ENCODE results near the gene ST3GAL6. TPM values are rescaled to one million over a fixed set of nuclear protein-coding genes. Genes with fewer than 3 reads are reported as not detected.

ST3GAL6 gene, protein sequence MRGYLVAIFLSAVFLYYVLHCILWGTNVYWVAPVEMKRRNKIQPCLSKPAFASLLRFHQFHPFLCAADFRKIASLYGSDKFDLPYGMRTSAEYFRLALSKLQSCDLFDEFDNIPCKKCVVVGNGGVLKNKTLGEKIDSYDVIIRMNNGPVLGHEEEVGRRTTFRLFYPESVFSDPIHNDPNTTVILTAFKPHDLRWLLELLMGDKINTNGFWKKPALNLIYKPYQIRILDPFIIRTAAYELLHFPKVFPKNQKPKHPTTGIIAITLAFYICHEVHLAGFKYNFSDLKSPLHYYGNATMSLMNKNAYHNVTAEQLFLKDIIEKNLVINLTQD
- 100 TPM for polyA plus RNA-seq (ENCODE audit: insufficient read length)
- long read RNA-seq, donor 1, transcript ST3GAL6-214 (10 exons, 1,886 nt): major isoform, 8 of 58 reads
- long read RNA-seq, donor 1, transcript ST3GAL6-228 (10 exons, 3,399 nt): minor isoform, 7 of 58 reads
- long read RNA-seq, donor 1, partial matches to known transcripts: 43 of 58 reads
- long read RNA-seq, donor 1, other reads (novel, unspliced or antisense): 0 of 58 reads
- long read RNA-seq, donor 2, partial matches to known transcripts: 19 of 30 reads
- long read RNA-seq, donor 2, other reads (novel, unspliced or antisense): 5 of 30 reads
- long read RNA-seq, donor 3, partial matches to known transcripts: 0 of 4 reads
- long read RNA-seq, donor 3, other reads (novel, unspliced or antisense): 0 of 4 reads
- long read RNA-seq, donor 4, partial matches to known transcripts: 15 of 15 reads
- long read RNA-seq, donor 4, other reads (novel, unspliced or antisense): 0 of 15 reads
- long read RNA-seq, donor 5, transcript ST3GAL6-214 (10 exons, 1,886 nt): major isoform, 15 of 48 reads
- long read RNA-seq, donor 5, partial matches to known transcripts: 28 of 48 reads
- long read RNA-seq, donor 5, other reads (novel, unspliced or antisense): 0 of 48 reads
- long read RNA-seq, donor 6, transcript ST3GAL6-214 (10 exons, 1,886 nt): major isoform, 8 of 10 reads
- long read RNA-seq, donor 6, partial matches to known transcripts: 0 of 10 reads
- long read RNA-seq, donor 6, other reads (novel, unspliced or antisense): 0 of 10 reads
- long read RNA-seq, donor 7, transcript ST3GAL6-214 (10 exons, 1,886 nt): major isoform, 17 of 70 reads
- long read RNA-seq, donor 7, transcript ST3GAL6-228 (10 exons, 3,399 nt): minor isoform, 5 of 70 reads
- long read RNA-seq, donor 7, partial matches to known transcripts: 46 of 70 reads
- long read RNA-seq, donor 7, other reads (novel, unspliced or antisense): 0 of 70 reads
- long read RNA-seq, donor 8, partial matches to known transcripts: 0 of 3 reads
- long read RNA-seq, donor 8, other reads (novel, unspliced or antisense): 0 of 3 reads

GRCh38 chr3:98763076-98763475 is at the start of gene ST3GAL6:
Gene ST3GAL6 (plus strand): TSS chr3:98763340. CDS start chr3:98768441, 5,101 bp downstream.
- DNase-seq: no peak

DNA sequence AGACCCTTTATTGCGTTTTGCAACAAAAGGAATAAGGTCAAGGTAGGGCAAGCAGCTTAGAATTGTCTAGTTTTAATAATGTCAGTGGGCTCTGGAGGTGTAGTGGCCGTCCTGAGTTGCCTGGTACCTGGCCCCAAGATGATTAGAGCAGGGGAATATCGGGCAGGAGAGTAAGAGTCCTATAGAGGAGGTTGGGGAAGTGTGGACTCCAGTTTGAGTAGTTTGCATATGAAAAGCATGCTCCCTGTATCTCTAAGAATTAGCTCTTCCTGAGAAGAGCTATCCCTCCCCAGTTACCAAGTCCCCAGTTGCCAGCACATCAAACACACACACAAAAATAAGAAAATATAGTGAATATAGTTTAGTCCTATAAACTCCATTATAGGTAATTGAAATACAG is 49.2 kb upstream of the ST3GAL6 start:
- no peak for DNase-seq

- DNase-seq: no peak
Observed at GRCh38 chr3:98717584-98717983, 45.6 kb upstream of the ST3GAL6 start.

DNA sequence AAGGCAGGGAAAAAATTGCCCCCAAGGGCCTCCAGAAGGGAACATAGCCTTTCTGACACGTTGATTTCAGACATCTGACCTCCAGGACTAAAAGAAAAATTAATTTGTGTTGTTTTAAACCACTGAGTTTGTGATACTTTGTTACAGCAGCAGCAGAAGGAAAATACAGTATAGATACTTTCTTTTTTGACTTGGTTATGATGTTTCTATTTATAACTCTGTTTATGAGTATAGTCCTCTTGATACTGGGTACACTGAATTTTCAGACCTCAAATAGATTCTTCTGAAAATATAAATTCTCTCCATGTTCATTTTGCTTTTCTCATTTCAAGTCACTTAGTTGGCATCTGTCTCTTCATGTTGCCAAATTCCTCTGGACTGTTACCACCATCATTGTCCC is 44.4 kb upstream of the ST3GAL6 start:
- no peak for DNase-seq

GRCh38 chr3:98721776-98722175 is 41.4 kb upstream of the ST3GAL6 start:
- no peak for DNase-seq

DNA sequence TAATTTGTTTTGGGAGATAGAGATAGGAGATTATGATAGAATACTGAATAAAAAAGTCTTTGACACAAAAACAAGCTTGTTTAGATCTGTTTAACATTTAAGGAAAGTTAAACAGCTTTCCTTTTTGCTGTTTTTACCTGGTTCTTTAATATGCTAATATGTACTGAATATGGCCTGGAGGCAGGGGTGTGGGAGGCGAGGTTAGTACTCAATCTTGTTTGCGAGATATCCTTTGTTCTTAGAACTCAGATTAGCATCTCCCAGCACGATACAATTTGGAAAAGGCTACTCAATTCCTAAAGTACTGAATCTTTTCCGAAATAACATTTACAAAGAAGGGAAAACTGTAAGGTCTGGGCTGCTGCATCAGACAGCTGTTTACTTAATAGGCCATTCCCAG is 40.8 kb upstream of the ST3GAL6 start:
- no peak for DNase-seq

DNA sequence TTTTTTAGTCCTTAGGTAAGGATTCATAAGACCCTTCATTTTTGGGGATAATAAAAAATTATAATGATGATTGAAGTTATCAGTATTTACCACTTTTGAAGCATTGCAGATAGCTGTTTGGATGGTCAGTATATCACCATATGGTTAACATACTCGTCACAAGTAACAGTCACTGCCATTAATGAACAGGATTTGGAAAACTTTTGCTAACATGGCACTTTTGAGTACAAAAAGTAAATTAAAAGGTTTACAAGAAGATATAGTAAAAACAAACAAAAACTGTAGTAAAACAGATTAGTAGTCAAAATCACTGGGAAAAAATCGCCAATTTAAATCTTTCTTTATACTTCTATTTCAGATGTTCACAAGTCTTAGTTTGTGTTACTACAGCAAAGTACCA is 37.8 kb upstream of the ST3GAL6 start:
- DNase-seq: no peak

- no peak for DNase-seq
Observed at GRCh38 chr3:98726084-98726483, 37.1 kb upstream of the ST3GAL6 start.

DNA sequence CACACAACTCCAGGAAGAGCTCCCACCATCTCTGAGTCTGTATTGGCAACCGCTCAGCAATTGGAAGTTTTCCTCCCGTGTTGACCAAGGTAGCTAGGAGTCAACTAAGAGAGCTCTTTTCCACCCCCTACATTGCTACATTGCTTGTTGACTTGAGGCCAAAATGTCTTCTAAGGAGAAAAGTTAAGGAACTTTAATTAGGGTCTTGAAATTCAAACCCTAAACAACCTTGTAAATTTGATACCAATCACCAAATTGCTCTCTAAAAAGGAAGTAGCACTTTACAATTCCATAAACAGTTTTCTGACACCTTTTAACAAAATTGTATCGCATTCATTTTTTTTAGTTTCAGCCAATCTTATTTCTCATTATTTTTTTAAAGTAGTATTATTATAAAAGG is 35.5 kb upstream of the ST3GAL6 start:
- no peak for DNase-seq

- DNase-seq: no peak
Observed at GRCh38 chr3:98728672-98729071, 34.5 kb upstream of the ST3GAL6 start.

DNA sequence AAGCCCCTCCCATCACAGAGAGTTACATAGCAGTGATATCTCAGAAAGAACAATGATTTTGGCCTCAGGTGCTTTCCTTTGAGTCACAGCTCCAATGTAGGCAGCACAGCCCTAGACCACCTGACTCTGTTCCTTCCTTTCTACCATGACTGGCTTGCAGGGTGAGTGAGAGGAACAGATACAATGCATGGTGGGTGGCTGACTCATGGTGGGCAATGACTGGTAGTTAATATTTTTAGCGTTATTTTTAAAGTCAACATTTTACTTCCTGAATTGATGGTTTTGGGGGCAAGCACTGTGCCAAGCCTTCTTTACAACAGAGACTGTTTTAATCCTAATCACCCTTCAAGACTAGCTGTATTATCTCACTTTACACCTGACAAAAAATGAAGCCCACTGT is 32.8 kb upstream of the ST3GAL6 start:
- no peak for DNase-seq

- no peak for DNase-seq
Observed at GRCh38 chr3:98730886-98731537, 32.1 kb upstream of the ST3GAL6 start.

DNA sequence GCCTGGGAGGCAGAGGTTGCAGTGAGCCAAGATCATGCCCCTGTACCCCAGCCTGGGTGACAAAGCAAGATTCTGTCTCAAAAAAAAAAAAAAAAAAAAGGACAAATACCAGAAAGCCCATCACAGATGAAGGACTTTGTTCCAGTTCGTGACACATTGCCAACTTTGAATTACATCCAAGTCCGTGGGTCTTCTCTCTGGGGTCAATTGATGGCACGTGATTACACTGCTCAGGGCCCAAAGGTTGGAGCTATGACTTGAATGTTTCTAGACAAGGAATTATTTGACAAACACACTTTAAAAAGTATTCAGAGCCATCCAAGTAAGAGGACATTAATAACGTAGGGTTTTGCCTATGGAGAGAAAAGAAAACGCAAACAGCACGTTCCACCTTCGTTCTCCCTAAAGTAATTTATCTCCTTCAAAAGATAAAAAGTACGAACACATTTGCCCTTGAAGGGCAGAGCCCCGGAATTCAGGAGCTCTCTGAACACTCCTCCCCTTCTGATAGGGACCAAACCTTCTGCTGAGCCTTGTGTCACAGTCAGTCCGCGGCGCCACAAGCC is 31.3 kb upstream of the ST3GAL6 start:
- DNase-seq: no peak

GRCh38 chr3:98732286-98733052 is 30.7 kb upstream of the ST3GAL6 start:
- peak; percentile 47 for DNase-seq

DNA sequence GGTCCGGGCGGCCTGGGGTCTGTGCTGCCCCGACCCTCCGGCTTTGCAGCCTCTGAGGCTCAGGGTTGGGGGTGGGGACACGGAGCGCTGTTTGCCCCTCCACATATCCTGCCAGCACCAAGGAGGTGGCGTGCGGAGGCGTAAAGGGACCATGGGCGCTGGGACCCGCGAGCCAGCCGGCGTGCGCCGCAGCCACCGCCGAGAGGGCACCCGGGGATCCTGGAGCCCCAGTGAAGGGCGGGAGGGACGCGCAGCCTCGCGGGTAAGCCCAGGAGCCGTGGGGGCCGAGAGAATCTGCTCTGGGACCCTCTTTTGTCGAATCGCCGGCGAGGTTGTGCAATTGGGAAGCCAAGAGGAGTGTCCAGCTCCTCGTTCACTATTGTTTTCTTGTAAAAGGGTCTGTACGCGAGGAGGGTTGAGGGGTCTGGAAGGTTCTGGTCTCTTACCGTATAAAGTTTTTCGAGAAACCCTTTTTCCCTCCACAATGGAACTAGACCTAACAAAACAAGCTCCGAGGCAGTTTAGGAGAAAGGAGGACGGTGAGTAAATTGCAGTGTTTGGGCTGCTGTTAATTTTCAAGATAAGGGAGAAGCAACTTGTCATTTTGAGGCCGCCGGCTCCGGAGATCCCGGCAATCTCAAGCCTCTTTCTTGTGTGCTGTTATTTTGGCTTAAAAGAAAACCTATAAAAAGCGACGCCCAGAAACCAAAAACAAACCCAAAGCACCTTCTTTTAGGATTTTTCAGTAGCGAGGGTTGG is 29.9 kb upstream of the ST3GAL6 start:
- peak; percentile 38 for DNase-seq

DNA sequence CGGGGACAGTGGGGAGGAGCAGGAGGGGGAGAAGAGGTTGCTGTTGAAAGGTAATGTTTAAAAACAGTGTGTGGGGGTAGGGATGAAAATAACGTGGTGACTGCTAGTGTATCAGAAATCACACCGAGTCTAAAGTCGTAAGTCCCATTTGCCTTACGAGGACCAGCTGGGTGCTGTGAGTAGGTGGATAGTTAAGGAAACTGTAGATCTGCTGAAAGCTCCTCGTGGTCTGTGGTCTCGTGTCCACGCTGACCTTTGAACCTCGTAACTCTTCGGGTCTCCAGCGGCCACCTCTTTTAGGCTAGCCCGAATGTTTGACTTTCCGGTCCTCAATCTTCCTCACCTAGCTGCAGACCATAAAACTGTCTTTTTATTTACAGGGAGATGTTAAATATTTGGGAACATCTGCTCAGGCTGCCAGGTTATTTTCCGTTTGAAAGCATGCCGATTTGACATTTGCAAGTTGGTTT is 29.3 kb upstream of the ST3GAL6 start:
- DNase-seq: peak; percentile 48

DNA sequence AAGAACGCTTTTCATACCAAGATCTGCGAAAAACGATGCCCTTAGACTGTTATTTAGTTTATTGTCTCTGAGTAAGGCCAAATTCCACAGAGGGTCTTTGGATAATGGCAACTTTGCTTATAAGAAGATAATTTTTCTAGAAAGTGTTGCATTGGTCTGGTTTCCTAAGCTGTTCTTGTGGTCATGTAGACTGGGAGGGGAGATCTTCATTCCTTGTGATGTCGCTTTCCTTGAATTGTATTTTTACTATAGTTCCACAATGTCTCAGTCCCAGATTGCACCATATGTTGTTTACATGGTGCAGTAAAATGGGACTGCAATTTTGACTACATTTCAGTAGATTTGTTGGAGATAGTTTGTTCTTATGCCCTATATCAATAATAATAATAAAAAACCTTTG is 28.8 kb upstream of the ST3GAL6 start:
- DNase-seq: no peak

DNA sequence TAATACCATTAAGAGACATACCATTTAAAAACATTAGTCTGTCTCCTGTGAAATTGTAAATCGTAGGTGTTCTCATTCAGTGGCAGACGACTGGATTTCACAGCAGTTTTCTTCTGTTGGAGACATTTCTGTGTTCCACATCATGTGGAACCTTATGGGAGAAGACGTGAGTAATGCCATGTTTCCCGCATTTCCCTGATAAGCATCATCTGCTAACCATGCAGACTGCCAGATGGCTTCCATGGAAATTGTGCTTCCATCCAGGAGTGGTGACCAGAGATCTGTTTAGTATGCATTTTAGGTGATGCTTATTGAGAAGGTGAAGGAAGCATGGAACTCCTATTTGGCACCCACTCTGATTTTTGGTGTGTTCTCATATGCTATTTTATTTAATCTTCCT is 28.4 kb upstream of the ST3GAL6 start:
- DNase-seq: no peak

DNA sequence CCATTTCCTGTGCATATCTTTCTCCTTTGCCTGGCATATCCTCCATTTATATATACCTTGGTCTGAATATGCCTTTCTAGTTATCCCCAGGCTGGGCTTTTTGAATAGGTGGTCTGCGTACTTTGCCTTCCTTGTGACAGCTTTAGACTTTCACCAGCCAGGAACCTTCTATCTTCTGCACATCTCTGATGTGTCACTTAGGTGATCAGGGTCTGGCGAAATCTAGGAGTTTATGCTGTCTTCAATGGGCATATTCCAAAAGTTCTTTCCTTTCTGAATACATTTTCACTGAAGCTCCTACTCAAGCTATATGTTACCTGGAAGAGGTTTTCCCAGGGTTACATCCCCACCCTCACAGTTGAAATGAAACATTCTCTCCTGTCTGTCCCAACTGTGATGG is 27.8 kb upstream of the ST3GAL6 start:
- DNase-seq: no peak

Data from left kidney (tissue), 8 donors.